GM21381 (cell line): ENCODE results near the gene AMACR.

Source experiments
- ATAC-seq: cut with Tn5 transposase; IDR thresholded peaks from one replicate; pipeline ENCODE4 v1.9.1; 2021; ENCODE audit warnings: mild to moderate bottlenecking, moderate library complexity; ENCODE audit not compliant: unreplicated experiment

The AMACR gene

DNA sequence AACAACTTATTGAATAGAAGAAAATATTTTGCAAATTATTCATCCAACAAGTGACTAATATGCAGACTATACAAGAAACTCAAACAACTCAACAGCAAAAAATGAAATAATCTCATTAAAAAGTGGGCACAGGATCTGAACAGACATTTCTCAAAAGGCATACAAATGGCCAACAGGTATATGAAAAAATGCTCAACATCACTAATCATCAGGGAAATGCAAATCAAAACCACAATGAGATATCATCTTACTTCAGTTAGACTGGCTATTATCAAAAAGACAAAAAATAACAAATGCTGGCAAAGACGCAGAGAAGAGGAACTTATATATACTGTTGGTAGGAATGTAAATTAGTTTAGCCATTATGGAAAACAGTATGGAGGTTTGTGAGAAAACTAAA lies 1.8 kb upstream of the AMACR start:
- no peak for ATAC-seq

DNA sequence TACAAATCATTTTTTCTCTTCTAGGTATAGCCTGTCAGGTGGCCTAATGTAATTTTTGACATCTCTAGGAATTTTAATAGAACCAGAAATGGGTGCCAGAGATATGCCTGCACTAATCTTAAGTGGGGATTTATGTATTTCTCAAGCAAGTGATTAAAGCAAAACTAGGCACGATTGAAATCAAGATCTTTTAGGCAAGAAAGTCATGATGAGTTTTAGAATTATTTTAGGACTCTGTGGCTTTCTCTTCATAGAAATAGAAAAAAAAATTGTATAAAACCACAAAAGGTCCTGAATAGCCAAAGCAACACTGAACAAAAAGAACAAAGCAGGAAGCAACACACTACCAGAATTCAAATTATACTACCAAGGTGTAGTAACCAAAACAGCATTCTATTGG lies 952 bp upstream of the AMACR start:
- no peak for ATAC-seq

DNA sequence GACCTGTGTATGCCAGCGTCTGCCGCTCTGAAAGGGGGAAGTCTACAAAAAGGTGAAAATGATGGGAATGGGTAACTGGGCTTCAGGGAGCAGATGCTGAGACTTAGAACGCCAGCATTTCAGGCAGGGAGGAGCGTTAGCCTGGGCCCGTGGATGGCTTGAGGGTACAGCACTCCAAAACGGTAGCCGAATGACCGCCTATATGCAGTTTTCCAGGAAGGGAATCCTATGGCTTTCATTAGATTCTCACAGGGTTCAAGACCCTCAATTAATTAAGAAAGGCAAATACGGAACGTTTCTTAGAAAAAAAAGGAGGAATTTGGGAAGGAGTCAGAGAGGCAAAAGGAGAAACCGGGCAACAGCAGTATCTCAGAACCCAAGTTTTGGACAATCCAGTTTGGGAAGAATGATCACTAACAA lies 639 bp downstream of the AMACR start:
- ATAC-seq: no peak

DNA sequence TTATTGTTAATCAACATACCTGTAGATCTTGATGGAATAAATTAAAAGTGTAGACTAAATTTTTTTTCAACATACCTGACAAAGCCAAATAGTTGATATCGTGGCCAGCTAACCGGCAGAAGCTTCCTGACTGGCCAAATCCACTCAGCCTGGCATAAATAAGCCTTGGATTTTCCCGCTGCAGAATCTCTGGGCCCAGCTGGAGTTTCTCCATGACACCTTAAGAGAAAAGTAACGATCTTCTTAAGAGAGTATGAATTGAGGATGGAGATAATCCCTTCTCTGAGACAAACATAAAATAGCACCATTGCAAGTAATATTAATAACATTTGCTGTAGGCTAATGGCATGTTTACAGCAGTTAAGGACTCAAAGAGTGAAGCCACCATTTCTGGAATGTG lies 2.2 kb downstream of the AMACR start:
- ATAC-seq: no peak

DNA sequence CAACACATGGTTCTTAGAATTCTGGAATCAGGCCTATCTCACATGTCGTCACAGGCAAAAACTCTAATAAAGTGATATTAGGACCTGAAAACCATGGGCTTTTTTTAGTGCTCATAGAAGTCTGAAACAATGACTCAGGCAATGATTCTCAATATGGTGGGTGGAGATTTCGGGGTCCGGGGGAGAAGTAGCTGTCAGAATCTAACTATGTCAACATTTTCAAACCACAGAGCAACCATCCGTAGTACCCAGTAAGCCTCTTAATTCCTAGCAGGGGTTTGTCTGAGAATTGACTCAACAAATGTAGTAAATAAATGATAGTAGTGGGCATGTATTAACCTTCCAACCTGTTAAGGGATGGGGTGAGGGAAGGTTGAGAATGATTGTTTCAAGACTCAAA lies 2.6 kb downstream of the AMACR start:
- no peak for ATAC-seq

DNA sequence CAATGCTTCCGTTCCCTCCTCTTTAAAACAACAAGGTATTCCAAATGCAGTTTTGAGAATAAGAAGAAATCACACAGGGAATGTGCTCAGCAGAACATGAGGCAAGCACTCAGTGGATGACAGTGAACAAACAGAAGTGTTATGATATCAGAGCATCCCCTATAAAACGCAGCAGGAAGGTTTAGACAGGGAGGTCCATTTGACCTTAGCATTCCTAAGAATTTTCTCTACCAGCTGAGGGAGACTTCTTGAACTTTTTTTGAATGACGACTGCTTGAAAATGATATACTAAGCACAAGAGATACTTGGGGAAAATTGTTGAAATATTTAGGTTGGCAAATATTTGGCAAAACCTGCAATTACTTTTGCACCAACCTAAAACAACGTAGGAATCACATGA lies 3.9 kb downstream of the AMACR start:
- ATAC-seq: no peak

DNA sequence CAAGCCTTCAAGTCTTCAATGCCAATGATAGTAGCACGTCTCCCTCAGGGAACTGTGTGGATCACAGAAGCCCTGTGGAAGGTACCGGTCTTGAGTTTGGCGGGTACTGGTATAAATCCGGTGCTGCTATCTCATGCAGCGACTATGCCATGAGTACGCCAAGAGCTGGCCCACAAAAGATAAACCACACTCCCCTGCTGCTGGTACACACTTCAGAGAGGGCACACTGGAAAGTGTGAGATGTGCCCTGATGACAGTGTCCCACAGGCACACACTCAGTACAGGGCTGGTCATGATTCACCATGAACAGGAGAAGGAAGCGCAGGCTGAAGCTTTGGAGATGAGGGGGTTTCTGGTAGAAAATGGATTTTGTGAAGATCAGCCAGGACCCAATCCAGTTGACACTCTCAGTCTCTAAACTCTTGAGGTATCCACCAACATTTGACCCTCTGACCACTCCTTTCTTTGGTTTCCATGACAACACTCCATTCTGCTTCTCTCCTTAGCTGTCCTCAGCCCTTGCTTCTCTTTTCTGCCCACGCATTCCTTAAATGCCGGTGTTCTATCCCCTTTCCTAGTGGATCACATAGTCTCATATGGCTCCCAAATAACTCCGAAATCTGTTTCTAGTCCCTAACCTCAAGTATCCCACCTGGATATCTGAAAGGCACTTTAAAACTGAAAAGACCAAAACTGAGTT lies 5.1 kb downstream of the AMACR start:
- no peak for ATAC-seq

DNA sequence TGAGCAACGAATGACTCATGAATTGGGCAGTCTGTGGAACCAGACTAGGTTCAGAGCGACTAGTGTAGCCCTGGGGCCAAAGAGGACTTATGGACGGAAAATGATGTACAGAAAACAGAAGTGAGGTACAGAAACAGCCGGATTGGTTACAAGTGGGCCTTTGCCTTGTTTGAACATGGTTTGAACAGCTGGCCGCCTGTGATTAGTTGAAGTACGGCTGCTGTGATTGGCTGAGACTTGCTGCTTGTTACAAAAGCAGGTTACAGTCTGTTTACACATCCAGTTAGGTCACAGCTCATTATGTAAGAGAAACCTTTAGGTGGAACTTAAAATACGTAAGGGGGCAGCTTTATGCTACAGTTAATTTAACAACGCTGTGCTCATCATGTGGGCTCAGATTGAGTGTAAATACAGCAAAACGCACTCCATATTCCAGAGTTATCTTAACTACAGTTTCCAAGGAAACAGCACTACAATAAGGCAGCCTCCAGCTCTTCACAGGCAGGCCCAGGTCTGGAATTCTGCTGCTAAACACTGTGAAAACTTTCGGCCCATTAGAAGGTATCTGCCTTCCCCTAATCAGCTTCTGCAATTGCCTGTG lies 6.5 kb downstream of the AMACR start:
- ATAC-seq: no peak

DNA sequence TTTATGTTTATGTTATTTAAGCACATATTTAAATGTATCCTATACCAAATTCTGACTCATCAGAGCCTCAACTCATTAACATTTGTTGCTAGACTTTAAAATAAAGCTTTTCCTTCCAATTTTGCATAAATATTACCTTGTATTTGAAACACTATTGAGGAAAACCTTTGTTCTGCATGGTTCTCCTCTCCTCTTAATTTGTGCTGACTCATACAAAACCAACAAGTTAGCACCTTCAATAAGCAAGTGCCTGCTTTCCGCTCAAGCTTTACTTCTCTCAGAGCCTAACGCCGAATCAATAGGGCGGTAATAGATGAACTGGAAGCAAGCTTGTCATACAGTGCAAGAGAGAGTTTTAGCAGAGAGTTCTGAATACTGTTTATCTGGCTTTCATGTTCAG lies 7.9 kb downstream of the AMACR start:
- ATAC-seq: no peak

DNA sequence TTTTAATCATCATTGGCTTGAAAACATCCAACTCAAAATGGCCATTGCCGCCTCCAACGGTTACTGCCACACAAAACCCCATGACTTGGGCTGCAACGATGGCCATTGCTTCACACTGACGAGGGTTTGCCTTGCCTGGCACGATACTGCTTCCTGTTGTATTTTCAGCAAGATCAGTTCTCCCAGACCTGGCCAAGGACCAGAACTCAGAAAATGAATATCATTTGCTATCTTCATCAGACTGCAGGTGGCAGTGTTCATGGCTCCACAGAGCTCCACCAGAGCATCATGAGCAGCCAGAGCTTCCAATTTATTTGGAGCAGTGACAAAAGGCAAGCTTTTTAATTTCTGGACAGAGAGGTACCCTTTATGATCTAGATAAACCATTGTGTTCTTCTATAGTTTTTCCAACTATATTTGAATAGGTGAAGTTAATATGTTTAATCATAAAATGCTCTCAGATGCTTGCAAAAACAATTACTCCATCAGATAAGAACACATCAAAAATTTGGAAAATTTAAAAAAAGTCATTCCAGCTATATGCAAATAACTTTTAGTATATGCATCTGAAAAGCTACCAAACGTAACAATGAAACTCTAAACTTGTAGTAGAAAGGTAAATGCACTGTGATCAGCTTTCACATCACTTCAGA lies 10.4 kb downstream of the AMACR start:
- ATAC-seq: no peak

DNA sequence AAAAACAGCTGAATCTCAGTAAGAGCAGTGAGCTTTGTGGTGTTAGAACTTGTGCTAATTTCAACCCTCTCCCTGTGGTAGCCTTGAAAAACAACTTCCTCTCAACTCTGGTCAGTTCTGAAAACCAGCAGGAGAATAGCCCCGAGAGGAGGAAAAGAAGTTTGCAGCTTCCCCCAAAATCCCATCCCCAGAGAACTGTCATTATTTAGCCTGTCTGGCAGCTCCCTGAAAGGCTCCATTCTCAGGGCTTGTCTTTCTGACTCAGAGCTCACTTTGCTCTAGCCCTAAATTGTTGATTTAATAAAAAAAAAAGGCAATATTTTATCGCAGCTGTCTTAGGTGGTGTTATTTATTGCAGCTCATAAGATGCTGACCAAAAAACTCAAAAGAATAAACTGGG lies 12.0 kb downstream of the AMACR start:
- ATAC-seq: no peak

DNA sequence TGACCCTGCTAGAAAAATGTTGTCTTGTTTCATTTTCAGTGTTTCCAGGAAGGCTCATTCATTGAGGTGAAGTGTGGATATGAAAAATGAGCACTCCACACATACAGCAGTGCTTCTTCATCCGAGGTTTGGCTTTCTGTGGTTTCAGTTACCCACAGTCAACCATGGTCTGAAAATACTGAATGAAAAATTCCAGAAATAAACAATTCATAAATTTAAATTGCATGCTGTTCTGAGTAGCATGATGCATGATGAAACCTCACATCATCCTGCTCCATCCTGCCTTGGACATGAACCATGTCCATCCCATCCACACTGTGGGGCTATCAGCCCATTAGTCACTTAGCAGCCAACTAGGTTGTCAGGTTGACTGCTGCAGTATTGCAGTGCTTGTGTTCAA lies 13.0 kb downstream of the AMACR start:
- no peak for ATAC-seq

DNA sequence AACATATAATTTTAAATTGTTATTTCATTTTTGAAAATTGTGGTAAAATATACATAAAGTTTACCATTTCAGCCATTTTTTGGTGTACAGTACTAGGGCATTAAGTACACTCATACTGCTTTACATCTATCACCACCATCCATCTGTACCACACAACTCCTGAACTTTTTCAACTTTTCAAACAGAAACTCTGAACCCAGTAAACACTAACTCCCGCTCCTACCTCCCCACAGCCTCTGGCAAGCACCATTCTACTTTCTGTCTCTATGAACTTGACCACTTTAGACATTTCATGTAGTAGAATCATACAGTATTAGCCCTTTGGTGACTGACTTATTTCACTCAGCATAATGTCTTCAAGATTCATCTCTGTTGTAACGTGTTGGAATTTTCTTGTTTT lies 15.0 kb downstream of the AMACR start:
- no peak for ATAC-seq

DNA sequence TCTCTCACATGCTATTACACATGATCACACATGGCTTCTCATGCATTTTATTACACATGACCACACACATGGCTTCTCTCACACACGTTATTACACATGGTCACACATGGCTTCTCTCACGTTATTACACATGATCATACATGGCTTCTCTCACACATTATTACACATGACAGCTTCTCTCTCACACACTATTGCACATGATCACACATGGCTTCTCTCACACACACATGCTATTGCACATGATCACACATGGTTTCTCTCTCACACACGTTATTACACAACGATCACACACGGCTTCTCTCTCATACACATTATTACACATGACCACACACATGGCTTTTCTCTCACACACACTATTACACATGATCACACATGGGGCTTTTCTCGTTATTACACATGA lies 22.4 kb downstream of the AMACR start:
- ATAC-seq: no peak

DNA sequence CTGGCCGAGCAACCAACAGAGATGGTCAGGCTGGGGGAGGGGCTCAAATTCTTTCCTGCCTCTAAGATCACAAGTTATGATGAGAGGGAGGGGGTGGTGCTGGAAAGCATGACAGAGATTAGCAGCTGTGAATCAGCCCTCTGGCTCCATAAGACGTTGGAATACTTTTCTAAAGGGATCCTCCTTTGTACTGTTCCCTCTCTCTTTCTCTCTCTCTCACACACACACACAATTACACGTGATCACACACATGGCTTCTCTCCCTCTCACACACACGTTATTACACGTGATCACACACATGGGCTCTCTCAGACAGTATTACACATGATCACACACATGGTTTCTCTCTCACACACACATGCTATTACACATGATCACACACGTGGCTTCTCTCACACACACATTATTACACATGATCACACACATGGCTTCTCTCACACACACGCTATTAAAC lies 23.2 kb downstream of the AMACR start, which contains the start of gene SLC45A2:
Gene SLC45A2, minus strand, starts transcription at position 23 of the 454 bp plus-strand sequence. CDS start 110 bp downstream, outside the sequence.
- ATAC-seq: no peak

DNA sequence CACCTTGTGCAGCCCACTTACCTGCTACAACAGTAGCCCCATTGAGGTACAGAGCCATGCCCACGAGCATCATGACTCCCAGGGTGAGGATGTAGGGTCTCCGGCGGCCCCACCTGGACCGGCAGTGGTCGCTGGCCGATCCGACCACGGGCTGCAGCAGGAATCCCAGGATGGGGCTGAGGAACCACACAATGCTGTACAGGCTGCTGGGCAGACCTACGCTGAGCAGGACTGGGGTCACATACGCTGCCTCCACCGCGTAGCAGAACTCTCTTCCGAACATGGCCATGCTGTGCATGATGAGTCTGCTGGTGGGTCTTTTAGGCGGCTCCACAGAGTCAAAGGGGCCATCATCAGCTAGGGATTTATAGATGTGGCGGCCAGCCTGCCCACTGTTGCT lies 23.7 kb downstream of the AMACR start:
- no peak for ATAC-seq

DNA sequence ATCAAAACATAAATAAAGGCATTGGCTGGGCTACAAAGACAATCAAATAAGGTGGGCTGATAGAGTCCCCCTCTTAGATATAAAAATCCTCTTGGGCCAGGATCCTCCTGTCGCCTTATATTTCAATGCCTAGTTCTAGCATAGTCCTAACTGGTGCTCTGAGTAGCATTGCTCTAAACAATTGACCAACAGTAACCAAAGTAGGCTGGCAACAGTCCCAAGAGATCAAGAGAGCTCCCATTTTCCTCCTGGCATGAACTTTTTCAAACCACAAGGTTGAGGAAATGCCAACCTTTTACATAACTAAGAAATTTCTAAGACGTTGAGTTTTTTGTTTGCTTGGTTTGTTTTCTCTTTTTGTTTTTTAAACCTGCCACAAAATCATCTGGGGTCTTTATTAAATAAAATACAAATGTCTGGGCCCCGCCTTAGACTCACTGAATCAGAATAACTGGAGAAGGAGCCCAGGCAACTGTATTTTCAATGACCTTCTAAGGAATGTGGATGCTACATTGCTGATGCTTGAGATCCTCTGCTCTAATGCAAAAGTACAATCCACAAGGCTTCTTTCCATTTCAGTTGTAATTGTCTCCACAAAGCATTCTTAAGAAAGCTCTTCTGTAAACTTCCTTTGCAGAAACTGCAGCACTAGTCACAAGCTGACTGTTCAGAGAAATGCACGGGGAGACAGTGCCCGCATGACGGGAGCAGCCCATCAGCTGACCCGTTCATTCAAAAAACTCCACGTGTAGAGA lies 26.3 kb downstream of the AMACR start:
- no peak for ATAC-seq

DNA sequence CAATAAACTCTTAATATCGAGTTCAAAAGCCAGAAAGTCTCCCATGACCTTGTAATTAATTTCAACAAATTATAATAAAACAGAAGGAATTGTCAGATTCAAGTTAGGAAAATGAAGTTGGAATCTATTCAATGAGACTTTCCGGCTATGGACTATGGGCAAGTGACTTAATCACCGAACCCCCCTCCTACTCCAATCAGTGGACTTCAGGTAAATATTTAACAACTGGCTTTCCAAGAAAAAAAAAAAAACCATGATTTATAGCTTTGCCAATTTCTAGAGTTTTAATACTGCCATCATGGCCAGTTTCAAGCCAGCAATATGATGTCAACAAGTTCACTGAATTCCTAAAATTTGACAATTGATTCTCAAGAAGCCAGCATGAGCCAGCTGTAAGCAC lies 27.8 kb downstream of the AMACR start:
- no peak for ATAC-seq

DNA sequence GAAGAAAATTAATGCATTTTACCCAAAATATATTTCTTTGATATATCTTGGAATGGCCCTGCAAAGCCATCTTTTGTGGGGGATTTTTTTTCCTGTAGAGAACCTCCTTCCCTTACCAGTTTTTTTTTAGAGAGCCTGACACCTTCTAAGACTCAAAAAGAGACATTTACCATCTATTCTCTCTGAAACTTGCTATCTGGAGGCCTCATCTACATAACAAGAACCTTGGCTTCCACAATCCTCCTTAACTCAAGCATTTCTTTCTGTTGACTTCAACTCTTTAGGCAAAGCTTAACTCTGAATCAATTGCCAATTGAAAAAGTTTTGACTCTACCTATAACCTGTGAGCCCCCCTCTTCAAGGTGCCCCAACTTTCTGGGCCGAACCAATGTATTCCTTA lies 29.5 kb downstream of the AMACR start:
- ATAC-seq: no peak

DNA sequence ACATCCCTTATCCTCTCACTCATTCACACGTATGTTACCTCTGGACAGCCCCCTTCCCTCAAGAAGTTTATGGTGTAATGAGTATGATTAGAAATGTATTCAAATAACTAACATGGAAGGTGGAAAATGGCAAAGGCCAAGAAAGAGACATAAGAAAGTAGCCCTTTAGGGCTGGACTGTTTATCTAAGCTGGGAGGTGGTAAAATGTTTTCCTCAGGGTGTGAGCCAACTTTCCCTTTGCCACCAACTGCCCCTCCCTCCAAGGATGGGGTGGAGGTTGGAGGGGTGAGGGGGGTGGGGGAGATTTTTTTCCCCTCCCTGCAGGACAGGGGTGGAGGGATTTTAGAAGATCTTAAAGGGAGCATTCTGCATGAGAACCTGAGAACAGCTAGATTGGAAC lies 31.5 kb downstream of the AMACR start:
- ATAC-seq: no peak

DNA sequence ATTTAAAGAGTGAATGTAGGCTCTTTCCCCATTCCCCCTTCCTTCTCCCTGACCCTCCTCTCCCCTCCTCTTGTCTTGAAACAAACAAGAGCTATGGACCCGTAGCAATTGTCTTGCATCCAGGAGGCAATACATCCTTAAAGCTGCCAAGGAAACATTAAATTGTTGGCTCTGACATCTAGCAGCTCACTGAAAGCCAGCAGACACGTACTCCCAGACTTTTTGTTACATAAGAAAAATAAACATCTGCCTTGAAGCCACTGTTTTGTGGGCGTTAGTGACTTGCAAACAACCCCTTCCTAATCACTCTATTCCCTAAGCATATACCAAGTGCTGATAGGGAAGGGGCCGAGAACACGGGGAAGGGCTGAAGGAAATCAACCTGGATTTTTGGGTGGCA lies 32.0 kb downstream of the AMACR start:
- ATAC-seq: no peak

DNA sequence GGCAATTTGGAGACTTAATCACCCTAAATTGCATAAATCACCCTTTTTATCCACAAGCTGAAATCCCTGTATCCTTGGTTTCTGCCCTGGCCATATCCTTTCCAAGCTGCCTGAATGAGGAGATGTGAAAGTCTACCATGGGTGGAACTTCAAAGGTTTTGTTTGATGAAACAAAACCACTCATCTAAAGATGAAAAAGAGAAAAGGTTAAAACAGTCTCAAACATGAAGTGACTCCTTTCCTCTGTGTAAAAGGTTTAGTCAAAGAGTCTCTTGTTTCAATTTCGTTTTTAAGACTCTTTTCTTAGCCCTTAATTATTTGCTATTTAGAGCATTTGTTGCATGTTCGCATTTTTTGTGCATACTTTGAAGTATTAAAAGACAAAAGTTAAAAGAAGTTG lies 34.6 kb downstream of the AMACR start:
- no peak for ATAC-seq
